ENCODE results near the gene HSPA1B. TPM values are rescaled to one million over a fixed set of nuclear protein-coding genes. Genes with fewer than 3 reads are reported as not detected.
"Not testable (repeated sequence)": the region's sequence is repeated elsewhere in the genome, so short reads cannot be mapped to it uniquely, and the experiment has no call there.

The HSPA1B gene
- polyA plus RNA-seq, 1 donor from 2014 or later: 120 TPM

DNA sequence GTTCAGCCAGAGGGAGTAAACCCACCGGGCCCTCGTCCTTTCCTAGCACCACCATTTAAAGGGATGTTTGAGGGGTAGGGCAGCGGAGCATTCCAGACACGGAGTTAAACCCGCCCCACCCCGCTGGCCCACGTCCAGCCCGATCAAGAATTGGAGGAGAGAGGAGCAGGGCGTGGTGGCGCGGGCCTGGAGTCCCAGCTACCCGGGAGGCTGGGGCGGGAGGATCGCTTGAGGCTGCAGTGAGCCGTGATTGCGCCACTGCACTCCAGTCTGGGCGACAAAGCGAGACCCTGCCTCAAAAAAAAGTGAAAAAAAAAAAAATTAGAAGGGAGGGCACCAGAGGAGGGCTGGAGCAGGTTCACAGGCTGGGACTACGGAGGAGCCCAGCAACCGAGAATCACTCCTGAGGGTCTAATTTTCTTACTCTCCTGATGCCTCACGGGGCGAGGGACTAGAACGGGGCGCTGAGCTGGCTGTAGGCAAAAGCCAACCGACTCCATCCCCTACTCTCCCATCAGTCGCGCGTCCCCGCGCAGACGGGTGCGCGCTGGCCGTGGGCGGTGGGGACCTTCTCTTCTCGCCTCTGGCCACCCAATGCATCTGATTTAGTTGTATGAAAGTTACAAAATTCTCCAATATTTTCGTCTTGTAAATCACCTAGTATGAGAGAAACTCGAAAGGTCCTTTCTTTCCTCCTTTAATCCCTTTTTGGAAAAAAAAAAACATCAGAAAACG, 6.1 kb upstream of the HSPA1B start:
- Histone ChIP-seq H4K20me1 (ENCODE audit: insufficient read depth) (no peaks in the 10 kb centered on the region), H3K27ac (ENCODE audit: low read length) (no peak overlapping the region), H3K9ac (ENCODE audit: low read length) (no peak overlapping the region), H3K9me3 (ENCODE audit: low read length) (no peaks in the 10 kb centered on the region), H3K4me2 (ENCODE audit: low read length) (no peak overlapping the region), H3K79me2 (replicated peaks; ENCODE audit: insufficient read depth, low read length) (no peaks in the 10 kb centered on the region), H3K36me3 (ENCODE audit: insufficient read depth, low read length) (no peaks in the 10 kb centered on the region), H3K27me3 (ENCODE audit: insufficient read depth, low read depth, low read length) (no peaks in the 10 kb centered on the region), H2AFZ (ENCODE audit: low read depth, low read length) (no peak overlapping the region), H3F3A (ENCODE audit: insufficient read depth, low read length, poor library complexity, severe bottlenecking) (peaks cover under 1% of the 10 kb centered on the region), H3K9me2 (ENCODE audit: insufficient read depth, low read length) (no peaks in the 10 kb centered on the region), H3K4me3 (ENCODE audit: low read length) (peak overlapping the region; percentile 60)
- TF ChIP-seq SMC3 (conservative IDR thresholded peaks at IDR 0.05; ENCODE audit: poor library complexity): no peak
- no peak for TF ChIP-seq TAF1 (IDR thresholded peaks at IDR 0.05; ENCODE audit: low read depth)
- TF ChIP-seq EZH2 (IDR thresholded peaks at IDR 0.05; ENCODE audit: borderline replicate concordance, insufficient read depth, low read length, poor library complexity, severe bottlenecking): no peak

GRCh38 chr6:31822036-31822821, 5.3 kb upstream of the HSPA1B start:
- no peaks in the 10 kb centered on the region for H3K9me3 ChIP-seq (ENCODE audit: low read length)
- no peak overlapping the region for H3K4me2 ChIP-seq (ENCODE audit: low read length)
- no peak overlapping the region for H2AFZ ChIP-seq (ENCODE audit: low read depth, low read length)
- H3K79me2 ChIP-seq (replicated peaks; ENCODE audit: insufficient read depth, low read length): no peaks in the 10 kb centered on the region
- H3K36me3 ChIP-seq (ENCODE audit: insufficient read depth, low read length): no peaks in the 10 kb centered on the region
- H4K20me1 ChIP-seq (ENCODE audit: insufficient read depth): no peaks in the 10 kb centered on the region
- H3K4me3 ChIP-seq (ENCODE audit: low read length): peak overlapping the region; percentile 60
- TF ChIP-seq TAF1 (IDR thresholded peaks at IDR 0.05; ENCODE audit: low read depth) (no peak), EP300 (conservative IDR thresholded peaks at IDR 0.05; ENCODE audit: poor library complexity, severe bottlenecking) (no peak), MXI1 (conservative IDR thresholded peaks at IDR 0.05; ENCODE audit: poor library complexity, severe bottlenecking) (no peak), RAD21 (conservative IDR thresholded peaks at IDR 0.05) (no peak), POLR2AphosphoS5 (IDR thresholded peaks at IDR 0.05) (no peak), SMC3 (conservative IDR thresholded peaks at IDR 0.05; ENCODE audit: poor library complexity) (no peak), EZH2 (IDR thresholded peaks at IDR 0.05; ENCODE audit: borderline replicate concordance, insufficient read depth, low read length, poor library complexity, severe bottlenecking) (no peak), REST (IDR thresholded peaks at IDR 0.05; ENCODE audit: borderline replicate concordance) (no peak)
- TF ChIP-seq, protein P1, sequence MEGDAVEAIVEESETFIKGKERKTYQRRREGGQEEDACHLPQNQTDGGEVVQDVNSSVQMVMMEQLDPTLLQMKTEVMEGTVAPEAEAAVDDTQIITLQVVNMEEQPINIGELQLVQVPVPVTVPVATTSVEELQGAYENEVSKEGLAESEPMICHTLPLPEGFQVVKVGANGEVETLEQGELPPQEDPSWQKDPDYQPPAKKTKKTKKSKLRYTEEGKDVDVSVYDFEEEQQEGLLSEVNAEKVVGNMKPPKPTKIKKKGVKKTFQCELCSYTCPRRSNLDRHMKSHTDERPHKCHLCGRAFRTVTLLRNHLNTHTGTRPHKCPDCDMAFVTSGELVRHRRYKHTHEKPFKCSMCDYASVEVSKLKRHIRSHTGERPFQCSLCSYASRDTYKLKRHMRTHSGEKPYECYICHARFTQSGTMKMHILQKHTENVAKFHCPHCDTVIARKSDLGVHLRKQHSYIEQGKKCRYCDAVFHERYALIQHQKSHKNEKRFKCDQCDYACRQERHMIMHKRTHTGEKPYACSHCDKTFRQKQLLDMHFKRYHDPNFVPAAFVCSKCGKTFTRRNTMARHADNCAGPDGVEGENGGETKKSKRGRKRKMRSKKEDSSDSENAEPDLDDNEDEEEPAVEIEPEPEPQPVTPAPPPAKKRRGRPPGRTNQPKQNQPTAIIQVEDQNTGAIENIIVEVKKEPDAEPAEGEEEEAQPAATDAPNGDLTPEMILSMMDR (IDR thresholded peaks at IDR 0.05; ENCODE audit: poor library complexity, severe bottlenecking): no peak
- no peaks in the 10 kb centered on the region for H3K9me2 ChIP-seq (ENCODE audit: insufficient read depth, low read length)
- no peaks in the 10 kb centered on the region for H3K27me3 ChIP-seq (ENCODE audit: insufficient read depth, low read depth, low read length)
- peaks cover 3% of the 10 kb centered on the region for H3F3A ChIP-seq (ENCODE audit: insufficient read depth, low read length, poor library complexity, severe bottlenecking)
- no peak overlapping the region for H3K27ac ChIP-seq (ENCODE audit: low read length)
- no peak overlapping the region for H3K9ac ChIP-seq (ENCODE audit: low read length)

DNA sequence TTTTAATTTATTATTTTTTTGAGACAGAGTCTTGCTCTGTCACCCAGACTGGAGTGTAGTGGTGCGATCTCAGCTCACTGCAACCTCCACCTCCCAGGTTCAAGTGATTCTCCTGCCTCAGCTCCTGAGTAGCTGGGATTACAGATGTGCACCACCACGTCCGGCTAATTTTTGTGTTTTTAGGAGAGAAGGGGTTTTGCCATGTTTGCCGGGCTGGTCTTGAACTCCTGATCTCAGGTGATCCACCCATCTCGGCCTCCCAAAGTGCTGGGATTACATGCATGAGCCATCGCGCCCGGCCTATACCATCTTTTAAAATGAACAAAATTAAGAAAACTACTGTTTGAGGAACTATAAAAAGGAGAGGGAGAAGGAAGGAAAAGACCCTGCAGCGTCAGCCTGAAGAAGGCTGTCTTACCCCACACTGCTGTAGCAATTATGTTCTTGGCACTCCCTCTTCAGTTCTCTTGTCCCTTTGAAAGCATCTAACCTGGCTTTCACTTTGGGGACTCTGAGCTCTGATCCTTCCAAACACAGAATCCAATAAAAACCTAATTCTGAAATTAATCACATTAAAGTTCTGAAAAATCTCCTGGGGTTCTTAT, 3.8 kb upstream of the HSPA1B start:
- not testable (repeated sequence) for H3K4me2 ChIP-seq (ENCODE audit: low read length); H3K9me3 ChIP-seq (ENCODE audit: low read length); H3K79me2 ChIP-seq (replicated peaks; ENCODE audit: insufficient read depth, low read length); H3K27me3 ChIP-seq (ENCODE audit: insufficient read depth, low read depth, low read length); H3K27ac ChIP-seq (ENCODE audit: low read length); H3K9me2 ChIP-seq (ENCODE audit: insufficient read depth, low read length); H3K4me3 ChIP-seq (ENCODE audit: low read length); H3K36me3 ChIP-seq (ENCODE audit: insufficient read depth, low read length); H3K9ac ChIP-seq (ENCODE audit: low read length); H4K20me1 ChIP-seq (ENCODE audit: insufficient read depth); H2AFZ ChIP-seq (ENCODE audit: low read depth, low read length); H3F3A ChIP-seq (ENCODE audit: insufficient read depth, low read length, poor library complexity, severe bottlenecking)

Data from neural cell (in vitro differentiated cells).